HG02973 (cell line): ENCODE measurements around the gene OR5H1.
"Not testable (repeated sequence)": the region's sequence is repeated elsewhere in the genome, so short reads cannot be mapped to it uniquely, and the experiment has no call there.

ENCODE experiments used
- ATAC-seq: cut with Tn5 transposase; IDR thresholded peaks from one replicate; pipeline ENCODE4 v1.9.1; 2021; ENCODE audit warnings: moderate library complexity; ENCODE audit not compliant: unreplicated experiment

The OR5H1 gene

DNA sequence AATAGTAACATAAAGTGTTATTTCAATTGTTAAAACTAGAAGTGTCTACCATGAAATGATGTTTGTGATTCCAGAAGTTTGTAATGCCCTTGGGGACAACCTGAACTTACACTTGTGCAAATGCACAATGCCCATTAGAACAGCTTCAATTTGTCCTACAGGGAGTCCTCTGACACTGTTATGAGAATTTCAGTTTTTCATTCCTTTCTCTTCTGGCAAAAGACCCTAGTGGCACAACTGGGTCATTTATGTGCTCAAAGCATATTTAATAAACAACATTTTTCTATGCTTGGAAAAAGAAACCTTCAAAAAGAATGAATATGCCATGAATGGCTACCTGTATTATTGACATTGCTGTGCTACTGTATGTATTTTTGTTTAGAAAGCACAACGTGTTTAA is at the start of gene OR5H1:
OR5H1 (plus strand) TSS at position 301 of the 400 bp plus-strand sequence. CDS start 1,977 bp downstream, outside the sequence.
- no peak for ATAC-seq

DNA sequence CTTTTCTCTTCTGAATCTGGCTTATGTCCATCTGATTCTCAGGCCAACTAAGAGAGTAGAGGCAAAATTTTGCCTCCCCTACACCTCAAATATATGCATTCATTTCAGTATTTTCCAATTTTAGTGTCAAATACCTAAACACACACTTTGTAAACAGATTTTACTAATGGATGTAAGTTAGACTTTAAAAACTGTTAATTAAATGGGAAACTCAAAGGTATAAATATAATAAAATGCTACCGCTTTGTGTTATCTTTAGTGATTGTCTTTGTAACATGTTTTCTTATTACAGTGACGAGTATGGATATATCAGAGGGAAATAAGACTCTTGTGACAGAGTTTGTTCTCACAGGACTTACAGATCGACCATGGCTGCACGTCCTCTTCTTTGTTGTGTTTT is 43.6 kb upstream of the OR5H1 start, which contains the start of gene OR5AC2:
OR5AC2 (plus strand) TSS at position 301 of the 400 bp plus-strand sequence; CDS start at position 301, 0 bp downstream.
- ATAC-seq = no peak

DNA sequence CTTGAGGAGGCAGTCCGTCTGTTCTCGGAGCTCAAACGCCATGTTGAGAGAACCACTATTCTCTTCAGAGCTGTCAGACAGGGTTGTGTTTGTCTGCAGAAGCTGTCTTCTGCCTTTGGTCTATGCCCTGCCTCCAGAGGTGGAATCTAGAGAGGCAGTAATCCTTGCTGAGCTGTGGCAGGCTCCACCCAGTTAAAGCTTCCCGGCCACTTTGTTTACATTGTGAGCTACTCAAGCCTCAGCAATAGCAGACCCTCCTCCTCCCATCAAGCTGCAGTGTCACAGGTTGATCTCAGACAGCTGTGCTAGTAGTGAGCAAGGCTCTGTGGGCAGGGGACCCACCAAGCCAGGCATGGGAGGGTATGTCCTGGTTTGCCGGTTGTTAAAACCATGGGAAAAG is 34.6 kb upstream of the OR5H1 start:
- no peak for ATAC-seq

DNA sequence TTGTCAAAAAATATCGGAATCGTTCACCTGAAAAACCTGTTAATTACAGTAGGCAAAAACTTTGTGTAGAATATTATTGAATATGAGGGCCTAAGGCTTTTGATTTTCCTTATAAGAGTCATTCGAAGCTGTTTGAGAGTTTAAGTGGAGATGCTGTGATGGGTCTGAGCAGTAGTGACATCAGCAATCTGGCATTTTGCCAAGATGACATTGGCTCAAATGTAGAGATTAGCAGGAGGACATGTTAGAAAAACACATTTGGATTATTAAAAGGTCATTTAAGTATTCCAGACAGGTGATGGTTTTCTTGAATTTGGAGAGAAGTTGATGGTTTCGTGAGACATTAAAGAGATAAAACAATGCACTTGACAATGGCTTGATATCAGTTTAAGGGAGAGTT is 30.7 kb upstream of the OR5H1 start:
- ATAC-seq = no peak

DNA sequence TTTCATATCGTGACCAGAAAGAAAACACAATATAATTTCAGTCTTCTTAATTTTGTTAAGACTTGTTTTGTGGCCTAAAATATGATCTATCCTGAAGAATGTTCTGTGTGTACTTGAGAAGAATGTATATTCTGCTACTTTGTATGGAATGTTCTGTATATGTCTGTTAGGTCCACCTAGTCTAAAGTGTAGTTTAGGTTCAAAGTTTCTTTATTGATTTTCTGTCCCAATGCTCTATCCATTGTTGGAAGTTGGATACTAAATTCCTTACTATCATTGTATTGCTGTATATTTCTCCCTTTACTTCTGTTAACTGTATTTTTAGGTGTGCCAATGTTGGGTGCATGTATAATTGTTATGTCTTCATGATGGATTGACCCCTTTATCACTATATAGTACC is 22.4 kb upstream of the OR5H1 start:
- ATAC-seq = no peak

DNA sequence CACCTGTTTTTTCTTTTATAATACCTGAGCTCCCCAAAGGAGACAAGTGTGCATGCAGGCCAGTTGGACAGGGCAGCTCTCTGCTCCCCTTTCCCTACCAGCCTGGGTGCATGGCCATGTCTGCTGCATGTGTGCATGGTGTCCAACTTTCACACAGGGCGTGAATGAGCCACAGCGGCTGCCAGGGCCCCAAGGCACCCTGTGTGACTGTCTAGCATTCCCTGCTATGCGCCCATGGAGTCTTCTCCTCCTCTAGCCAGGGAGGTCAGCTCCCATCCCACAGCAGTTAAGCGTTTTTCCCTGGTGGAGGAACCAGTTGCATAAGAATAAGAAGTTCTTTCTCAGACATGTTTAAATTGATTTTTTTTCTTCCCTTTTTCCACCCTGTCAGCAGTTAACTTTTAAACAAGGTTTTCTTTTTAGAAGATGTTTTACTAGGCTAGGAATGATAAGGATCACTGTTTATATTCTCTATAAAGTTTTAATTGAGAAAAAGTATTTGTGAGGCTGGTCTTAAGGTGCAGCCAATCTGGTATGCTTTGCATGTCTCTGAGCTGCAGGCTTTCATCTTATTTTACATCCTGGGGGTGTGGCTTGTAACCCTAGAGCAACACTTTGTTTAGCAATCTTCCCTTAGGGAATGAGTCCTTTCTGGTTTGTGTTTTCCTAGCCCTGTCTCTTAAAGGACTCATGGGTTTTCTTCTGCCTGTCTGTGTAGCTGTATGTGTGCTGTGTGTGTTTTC is 20.5 kb upstream of the OR5H1 start:
- ATAC-seq = no peak

DNA sequence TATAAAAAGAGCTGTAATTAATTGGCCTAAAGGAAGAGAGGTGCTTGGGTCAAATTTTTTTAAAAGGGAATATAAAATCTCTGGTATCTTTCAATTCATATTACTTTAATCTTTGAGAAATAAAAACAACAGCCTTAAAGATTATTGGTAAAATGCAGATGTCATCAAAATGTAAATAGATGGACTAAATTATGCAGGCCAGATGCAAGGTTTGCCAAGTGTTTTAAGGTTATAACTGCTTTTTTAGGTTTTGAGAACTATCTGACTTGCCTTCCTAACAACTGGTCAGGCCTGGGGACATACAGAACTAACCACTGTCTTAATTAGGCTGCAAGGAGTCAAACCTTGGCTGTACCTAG is 20.0 kb upstream of the OR5H1 start:
- ATAC-seq = no peak

DNA sequence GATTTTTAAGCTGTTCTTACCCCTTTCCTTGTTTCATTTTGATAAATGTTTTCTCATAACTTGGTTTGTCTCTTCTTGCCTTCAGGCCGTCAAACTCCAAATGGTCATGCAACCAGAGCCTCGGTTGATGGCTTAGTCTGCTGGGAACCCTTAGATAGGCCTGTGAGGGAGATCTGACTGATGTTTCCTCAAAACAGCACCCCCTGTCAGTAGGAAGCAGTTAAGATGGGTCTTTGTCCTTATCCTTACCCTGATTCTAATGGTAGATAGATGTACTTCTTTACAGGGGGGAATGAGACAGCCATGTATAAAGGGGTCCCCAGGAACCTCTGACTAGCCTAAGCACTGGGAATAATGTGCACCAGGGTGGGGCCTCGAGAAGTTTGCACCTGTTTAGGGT is 16.3 kb upstream of the OR5H1 start:
- ATAC-seq = no peak

DNA sequence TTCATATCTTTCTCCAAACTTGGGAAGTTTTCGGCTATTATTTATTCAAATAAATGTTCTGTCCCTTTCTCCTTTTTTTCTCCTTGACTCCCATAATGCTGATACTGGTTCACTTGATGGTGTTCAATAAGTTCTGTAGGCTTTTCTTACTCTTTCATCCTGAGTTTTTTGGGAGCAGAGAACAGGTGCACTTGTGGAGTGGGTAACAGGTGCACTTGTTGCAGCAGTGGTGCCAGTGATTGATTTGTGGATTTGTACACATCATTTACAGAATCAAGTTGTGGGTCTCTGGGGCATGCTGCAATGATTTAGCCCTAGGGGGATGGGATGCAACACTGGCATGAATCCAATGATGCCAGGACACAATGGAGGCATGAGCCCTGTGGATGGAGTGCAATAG is 14.8 kb upstream of the OR5H1 start:
- ATAC-seq = no peak

DNA sequence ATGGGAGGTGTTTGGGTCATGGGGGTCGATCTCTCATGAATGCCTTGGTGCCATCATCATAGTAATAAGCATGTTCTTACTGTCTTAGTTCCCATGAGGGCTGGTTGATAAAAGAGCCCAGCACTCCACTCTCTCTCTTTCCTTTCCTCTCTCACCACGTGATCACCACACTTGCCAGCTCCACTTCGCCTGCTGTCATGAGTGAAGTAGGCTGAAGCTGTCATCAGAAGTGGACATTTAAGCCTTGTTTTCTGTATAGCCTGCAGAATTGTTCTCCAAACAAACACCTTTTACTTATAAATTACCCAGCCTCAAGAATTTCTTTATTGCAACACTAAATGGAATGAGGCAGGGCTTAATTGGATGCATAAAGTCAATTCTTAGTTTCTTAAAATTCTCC is 6.1 kb downstream of the OR5H1 start:
- no peak for ATAC-seq

DNA sequence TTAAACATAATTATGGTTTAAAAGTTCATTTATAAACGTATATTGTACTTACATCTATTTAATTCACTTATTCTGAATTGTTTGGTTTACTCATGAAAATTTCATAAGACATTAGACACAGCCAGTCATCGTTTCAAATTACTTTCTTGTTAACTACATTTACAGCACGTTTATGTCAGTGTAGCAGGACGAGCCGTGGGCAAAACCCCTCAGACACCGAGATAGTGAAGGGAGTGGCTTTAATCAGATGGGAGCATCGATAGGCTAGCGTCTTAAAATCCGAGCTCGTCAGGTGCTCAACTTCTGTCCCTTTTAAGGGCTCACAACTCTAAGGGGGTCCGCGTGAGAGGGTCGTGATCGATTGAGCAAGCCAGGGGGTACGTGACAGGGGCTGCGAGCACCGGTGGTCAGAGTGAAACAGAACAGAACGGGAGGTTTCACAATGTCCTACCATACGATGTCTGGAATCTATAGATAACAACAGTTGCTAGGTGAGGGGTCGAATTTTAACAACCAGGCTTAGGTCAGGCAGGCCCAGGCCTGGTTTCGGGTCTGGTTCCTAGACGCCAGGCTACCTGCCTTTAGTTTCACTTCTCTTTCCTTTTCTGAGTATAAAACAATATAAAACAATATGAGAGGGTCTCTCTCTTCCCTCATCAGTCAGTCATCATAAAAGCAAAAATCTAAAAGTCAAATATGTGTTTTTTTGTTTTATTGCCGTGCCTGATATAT is 7.5 kb downstream of the OR5H1 start:
- not testable (repeated sequence) for ATAC-seq

DNA sequence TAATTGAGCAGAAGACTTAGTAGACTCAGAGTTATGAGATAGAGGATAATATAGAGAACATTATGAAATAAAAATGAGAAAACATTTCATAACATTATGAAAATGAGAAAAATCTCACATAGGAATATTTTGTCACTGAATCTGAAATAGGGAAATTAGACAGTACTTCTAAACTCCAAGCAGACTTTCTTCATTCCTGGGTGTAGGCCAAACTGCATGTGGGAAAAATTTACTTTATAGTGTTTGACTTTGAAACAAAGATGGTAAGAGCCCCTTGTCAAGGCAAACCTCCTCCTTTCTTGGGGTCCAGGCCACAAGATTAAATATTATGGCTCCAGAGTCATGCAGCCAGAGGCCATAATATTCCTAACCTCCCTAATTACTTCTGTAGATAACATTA is 10.0 kb downstream of the OR5H1 start:
- ATAC-seq = no peak

DNA sequence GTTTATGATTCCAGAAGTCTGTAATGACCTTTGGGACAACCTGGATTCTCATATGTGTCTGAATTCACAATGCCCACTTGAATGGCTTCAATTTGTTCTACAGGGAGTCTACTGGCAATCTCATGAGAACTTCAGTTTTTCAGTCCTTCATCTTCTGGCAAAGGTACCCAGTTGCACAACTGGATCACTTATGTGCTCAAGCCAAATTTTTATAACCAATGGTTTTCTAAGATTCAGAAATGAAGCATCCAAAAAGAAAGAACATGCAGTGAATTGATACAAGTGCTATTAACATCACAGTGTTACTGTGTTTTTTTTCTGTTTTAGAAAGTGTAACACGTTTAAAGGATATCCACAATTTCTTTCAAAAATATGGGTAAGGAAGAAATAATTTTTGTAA is 16.7 kb downstream of the OR5H1 start, which contains the start of gene OR5H14:
OR5H14 (plus strand) TSS at position 301 of the 400 bp plus-strand sequence. CDS start 1,907 bp downstream, outside the sequence.
- ATAC-seq = no peak

DNA sequence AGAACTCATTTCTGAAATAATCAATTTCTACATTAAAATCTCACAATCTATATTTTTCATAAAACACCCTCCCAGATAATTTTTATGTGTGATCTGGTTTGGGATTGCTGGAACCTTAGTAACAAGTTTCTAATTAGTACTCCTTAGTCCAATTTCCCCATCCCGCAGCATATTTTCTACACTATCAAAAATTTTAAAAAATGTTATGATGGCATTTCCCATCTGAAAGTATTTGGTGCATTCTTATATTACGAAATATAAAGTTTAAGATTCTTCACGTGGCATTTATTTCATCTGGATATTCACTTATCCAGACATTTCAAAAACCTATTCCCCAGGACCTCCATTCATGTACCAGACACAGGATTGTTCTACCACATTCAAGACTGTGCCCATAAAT is 18.2 kb downstream of the OR5H1 start:
- ATAC-seq = no peak

DNA sequence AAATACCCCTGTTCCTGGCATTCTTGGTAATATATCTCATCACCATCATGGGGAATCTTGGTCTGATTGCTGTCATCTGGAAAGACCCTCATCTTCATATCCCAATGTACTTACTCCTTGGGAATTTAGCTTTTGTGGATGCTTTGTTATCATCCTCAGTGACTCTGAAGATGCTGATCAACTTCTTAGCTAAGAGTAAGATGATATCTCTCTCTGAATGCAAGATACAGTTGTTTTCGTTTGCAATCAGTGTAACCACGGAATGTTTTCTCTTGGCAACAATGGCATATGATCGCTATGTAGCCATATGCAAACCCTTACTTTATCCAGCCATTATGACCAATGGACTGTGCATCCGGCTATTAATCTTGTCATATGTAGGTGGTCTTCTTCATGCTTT is 18.9 kb downstream of the OR5H1 start:
- not testable (repeated sequence) for ATAC-seq

DNA sequence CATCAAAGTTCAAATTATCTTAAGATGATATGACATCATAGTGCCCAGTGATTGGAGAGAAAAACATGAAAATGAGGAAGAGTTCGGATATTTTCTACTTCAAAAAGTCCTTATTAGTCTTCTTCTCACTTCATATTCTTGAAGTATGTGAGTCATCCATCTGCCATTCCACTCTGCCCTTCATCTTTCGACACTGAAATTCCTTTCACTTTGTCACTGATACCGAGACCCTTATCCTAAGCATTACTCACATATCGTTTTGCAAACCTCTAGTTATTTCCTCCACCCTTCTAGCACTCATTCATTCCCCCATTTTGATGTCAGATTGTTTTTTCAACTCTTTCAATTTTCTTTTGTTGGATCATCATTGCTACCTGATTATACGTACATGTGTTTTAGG is 20.7 kb downstream of the OR5H1 start:
- no peak for ATAC-seq

DNA sequence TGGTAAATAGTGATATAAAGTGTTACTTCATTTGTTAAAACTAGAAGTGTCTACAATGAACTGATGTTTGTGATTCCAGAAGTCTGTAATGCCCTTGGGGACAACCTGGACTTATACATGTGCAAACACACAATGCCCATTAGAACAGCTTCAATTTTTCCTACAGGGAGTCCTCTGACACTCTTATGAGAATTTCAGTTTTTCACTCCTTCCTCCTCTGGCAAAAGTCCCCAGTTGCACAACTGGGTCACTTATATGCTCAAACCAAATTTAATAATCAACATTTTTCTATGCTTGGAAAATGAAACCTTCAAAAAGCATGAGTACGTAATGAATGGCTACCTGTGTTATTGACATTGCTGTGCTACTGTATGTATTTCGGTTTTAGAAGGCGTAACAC is 35.9 kb downstream of the OR5H1 start, which contains the start of gene OR5H15:
OR5H15 (plus strand) TSS at position 301 of the 400 bp plus-strand sequence. CDS start 2,004 bp downstream, outside the sequence.
- no peak for ATAC-seq

DNA sequence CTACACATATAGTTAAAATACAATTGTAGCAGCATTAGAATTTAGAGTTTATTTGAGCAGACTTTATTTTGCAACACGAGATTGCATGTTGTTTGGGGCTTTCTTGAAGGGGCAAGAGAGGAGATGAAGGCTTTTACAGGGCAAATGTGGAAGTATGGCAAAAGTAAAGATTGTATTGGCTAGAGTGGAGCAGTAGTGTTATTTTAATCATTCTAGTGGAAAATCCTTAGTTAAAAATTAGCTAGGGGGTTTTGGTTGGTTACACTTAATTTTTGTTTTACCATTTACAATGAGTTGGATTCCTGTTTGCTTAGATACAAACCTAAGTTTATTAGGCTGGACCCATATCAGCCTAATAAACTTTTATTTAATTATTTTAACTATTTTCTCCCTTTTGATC is 40.5 kb downstream of the OR5H1 start:
- no peak for ATAC-seq

DNA sequence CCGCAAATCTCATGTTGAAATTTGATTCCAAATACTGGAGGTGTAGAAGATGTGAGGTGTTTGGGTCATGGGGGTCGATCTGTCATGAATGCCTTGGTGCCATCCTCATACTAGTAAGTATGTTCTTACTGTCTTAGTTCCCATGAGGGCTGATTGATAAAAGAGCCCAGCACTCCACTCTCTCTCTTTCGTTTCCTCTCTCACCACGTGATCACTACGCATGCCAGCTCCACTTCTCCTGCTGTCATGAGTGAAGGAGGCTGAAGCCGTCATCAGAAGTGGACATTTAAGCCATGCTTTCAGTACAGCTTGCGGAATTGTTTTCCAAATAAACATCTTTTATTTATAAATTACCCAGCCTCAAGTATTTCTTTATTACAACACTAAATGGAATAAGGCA is 42.1 kb downstream of the OR5H1 start:
- no peak for ATAC-seq

DNA sequence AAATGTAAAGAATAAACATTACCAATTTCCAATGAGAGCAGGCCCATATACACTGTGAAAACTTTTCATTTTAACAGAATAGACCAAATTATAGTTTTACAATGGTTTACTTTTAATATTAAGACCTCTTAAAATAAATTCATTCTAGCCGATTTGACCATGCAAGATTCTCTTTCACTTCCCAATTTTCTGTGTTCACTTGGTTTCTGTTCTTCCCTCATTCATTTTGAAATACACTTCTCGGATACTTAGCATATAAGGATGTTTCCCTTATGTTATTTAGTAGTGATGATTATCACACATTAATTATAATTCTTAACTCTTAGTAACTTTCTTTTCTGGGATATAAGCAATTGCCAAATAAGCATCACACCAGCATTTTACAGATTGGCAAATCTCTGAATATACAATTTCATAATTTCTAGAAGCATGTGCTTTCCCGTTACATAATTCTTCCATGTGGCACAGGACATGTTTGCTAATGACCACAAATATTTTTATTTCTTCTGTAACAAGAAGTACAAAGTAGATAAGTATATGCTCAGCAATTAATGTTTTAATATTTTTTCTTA is 49.9 kb downstream of the OR5H1 start:
- no peak for ATAC-seq

DNA sequence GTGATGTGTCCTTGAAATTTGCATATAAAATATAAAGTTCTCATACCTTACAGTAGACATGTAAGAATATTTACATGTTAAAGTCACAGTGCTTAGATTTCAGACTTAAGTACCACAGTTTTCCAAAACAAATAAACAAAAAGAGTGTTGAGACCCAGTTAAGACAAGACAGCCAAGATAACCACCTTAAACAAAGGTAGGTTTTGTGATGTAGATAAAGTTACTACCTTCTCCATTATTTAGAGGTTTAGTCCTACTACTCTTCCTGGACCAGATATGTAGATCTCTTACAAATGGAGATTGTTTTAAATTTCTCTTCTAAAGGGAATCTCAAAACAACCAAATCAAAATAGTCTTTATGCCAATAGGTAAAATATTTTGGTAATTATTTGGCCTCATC is 51.7 kb downstream of the OR5H1 start:
- ATAC-seq = no peak

DNA sequence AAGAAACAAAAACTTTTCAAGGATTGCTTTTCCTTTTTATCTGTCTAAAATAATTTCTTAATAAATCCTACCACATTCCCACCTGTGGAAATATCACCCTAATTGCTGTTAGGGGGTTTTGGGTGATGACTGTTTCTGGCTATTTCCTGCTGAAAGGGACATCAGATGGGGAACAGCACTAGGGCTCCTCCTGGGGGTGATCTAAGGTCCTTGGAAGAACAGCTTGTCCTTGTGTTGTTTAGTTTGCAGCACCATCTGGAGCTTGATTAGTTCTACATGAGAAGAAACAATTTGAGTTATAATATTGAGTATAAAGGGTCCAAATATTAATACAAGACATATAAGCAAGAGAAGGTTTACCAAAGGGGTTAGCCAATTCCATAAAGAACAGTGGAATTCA is 54.7 kb downstream of the OR5H1 start:
- no peak for ATAC-seq
